Lung (tissue), 12 donors: ENCODE results near the gene CENPH. TPM values are rescaled to one million over a fixed set of nuclear protein-coding genes. Genes with fewer than 3 reads are reported as not detected.
"Not testable (repeated sequence)": the region's sequence is repeated elsewhere in the genome, so short reads cannot be mapped to it uniquely, and the experiment has no call there.

Experiments
- ATAC-seq: fragments of 200-7000 bp; cut with Tn5 transposase; one replicate; pipeline ENCODE4 v1.9.1; 2020; ENCODE audit warnings: moderate number of reproducible peaks; ENCODE audit not compliant: insufficient read depth, low FRiP score
- DNase-seq, 3 donors: peaks; one replicate each; pipeline ENCODE4 v3.0.0-alpha.2; 2013 to 2017
- H3K27ac ChIP-seq, 2 donors: one replicate each; pipeline ENCODE4 v1.5.1; 2013; ENCODE audit warnings: mild to moderate bottlenecking in 2 of 2, moderate library complexity in 2 of 2, control low read depth in 1 of 2, inconsistent platforms in 1 of 2, low read depth in 1 of 2, low read length in 1 of 2
- H3K27me3 ChIP-seq, 3 donors: one replicate each; pipeline ENCODE4 v1.5.1; 2013; ENCODE audit warnings: low read length in 2 of 3; ENCODE audit not compliant: control insufficient read depth in 3 of 3, insufficient read depth in 3 of 3
- H3K36me3 ChIP-seq, 4 donors: one replicate each; pipeline ENCODE4 v1.5.1; 2013; ENCODE audit warnings: low read length in 4 of 4, mild to moderate bottlenecking in 1 of 4, moderate library complexity in 1 of 4; ENCODE audit not compliant: control insufficient read depth in 4 of 4, insufficient read depth in 4 of 4
- H3K4me1 ChIP-seq, 5 donors: one replicate each; pipeline ENCODE4 v1.5.1; 2013; ENCODE audit warnings: low read length in 5 of 5, mild to moderate bottlenecking in 2 of 5, moderate library complexity in 1 of 5; ENCODE audit not compliant: control insufficient read depth in 5 of 5, insufficient read depth in 5 of 5
- H3K4me3 ChIP-seq: one replicate; pipeline ENCODE4 v1.5.1; 2013; ENCODE audit warnings: mild to moderate bottlenecking, control low read depth, moderate library complexity
- H3K9ac ChIP-seq, 2 donors: one replicate each; pipeline ENCODE4 v1.5.1; 2013; ENCODE audit warnings: low read length in 2 of 2, control low read depth in 1 of 2; ENCODE audit not compliant: insufficient read depth in 1 of 2
- H3K9me3 ChIP-seq, 4 donors: one replicate each; pipeline ENCODE4 v1.5.1; 2013; ENCODE audit warnings: low read length in 3 of 4, mild to moderate bottlenecking in 1 of 4, moderate library complexity in 1 of 4; ENCODE audit not compliant: control insufficient read depth in 4 of 4, insufficient read depth in 3 of 4
- WGBS, 2 donors: extraction: QIAGEN DNeasy Blood & Tissue Kit; methylation state at CpG; one replicate each; pipeline ENCODE4 v1.1.7; 2013; 5-methylcytosine and 5-hydroxymethylcytosine counted together
- polyA plus RNA-seq, 2 donors: library from polyadenylated mRNA; stranded (reverse); fragments of 200-250 nt; gene quantifications; one replicate each; pipeline ENCODE4 v1.2.1, GENCODE V29; 2013
- total RNA-seq, 2 donors: library from RNA; depleted of rRNA in 1 of 2; stranded (reverse); fragments of >200 nt in 1 of 2; gene quantifications; one replicate each; pipeline ENCODE4 v1.2.1, GENCODE V29; 2014 to 2021
- TF ChIP-seq, protein P1 (sequence below): IDR thresholded peaks from 2 replicates; pipeline ENCODE4 v1.5.1; 2012; ENCODE audit warnings: mild to moderate bottlenecking; ENCODE audit errors: control extremely low read depth, extremely low read depth
- donor health status: control.
- donor health status: control.
- donor health status: Bipolar disorder and iron deficiency.
- donor health status: healthy.
- donor health status: DM: yes; HTN: yes; CAD: no.

The CENPH gene
- total and polyA plus RNA-seq, 4 donors, result 3.3 to 5.8 (median 4.6) TPM

DNA sequence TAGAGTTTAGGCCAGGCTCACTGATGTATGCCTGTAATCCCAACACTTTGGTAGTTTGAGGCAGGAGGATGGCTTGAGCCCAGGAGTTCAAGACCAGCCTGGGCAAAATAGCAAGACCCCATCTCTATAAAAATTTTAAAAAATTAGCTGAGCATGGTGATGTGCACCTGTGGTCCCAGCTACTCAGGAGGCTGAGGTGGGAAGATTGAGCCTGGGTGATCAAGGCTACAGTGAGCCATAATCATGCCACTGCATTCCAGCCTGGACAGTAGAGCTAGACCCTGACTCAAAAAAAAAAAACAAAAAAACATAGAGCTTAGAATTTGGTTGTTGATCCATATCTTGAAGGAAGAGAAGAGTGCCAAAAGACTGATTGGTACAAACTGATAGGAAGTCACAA, 30.6 kb downstream of the CENPH start:
- Histone ChIP-seq H3K9ac (no peak overlapping the region), H3K4me1 (peaks cover 0 to 13% (median 4%) of the 10 kb centered on the region in 5 donors), H3K36me3 (peaks cover 0 to 6% (median under 1%) of the 10 kb centered on the region in 4 donors), H3K9me3 (no peaks in the 10 kb centered on the region), H3K27me3 (no peaks in the 10 kb centered on the region), H3K4me3 (no peak overlapping the region), H3K27ac (no peak overlapping the region)
- TF ChIP-seq, protein P1, sequence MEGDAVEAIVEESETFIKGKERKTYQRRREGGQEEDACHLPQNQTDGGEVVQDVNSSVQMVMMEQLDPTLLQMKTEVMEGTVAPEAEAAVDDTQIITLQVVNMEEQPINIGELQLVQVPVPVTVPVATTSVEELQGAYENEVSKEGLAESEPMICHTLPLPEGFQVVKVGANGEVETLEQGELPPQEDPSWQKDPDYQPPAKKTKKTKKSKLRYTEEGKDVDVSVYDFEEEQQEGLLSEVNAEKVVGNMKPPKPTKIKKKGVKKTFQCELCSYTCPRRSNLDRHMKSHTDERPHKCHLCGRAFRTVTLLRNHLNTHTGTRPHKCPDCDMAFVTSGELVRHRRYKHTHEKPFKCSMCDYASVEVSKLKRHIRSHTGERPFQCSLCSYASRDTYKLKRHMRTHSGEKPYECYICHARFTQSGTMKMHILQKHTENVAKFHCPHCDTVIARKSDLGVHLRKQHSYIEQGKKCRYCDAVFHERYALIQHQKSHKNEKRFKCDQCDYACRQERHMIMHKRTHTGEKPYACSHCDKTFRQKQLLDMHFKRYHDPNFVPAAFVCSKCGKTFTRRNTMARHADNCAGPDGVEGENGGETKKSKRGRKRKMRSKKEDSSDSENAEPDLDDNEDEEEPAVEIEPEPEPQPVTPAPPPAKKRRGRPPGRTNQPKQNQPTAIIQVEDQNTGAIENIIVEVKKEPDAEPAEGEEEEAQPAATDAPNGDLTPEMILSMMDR, result no peak
- DNase-seq (no peak), ATAC-seq (no peak)

DNA sequence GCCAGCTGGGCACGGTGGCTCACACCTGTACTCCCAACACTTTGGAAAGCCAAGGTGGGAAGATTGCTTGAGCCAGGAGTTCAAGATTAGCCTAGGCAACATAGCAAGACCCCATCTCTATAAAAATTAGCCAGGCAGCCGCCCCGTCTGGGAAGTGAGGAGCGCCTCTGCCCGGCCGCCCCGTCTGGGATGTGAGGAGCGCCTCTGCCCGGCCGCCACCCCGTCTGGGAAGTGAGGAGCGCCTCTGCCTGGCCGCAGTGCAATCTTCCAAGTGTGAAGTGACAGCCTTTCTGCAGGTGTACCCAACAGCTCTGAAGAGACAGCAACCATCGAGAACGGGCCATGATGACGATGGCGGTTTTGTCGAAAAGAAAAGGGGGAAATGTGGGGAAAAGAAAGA, 31.0 kb downstream of the CENPH start:
- not testable (repeated sequence) for ATAC-seq, H3K9me3 ChIP-seq, H3K9ac ChIP-seq, DNase-seq, H3K36me3 ChIP-seq, H3K27ac ChIP-seq, H3K4me3 ChIP-seq, H3K27me3 ChIP-seq
- H3K4me1 ChIP-seq, result peaks cover 0 to 13% (median 4%) of the 10 kb centered on the region in 5 donors
- WGBS, 2 donors, result 92 to 95% methylated on average over 18 of the region's 18 CpGs

DNA sequence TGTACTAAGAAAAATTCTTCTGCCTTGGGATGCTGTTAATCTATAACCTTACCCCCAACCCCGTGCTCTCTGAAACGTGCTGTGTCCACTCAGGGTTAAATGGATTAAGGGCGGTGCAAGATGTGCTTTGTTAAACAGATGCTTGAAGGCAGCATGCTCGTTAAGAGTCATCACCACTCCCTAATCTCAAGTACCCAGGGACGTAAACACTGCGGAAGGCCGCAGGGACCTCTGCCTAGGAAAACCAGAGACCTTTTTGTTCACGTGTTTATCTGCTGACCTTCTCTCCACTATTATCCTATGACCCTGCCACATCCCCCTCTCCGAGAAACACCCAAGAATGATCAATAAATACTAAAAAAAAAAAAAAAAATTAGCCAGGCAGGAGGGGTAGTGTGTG, 31.4 kb downstream of the CENPH start:
- H3K4me3 ChIP-seq, H3K27me3 ChIP-seq, H3K36me3 ChIP-seq, DNase-seq, ATAC-seq, H3K9ac ChIP-seq, H3K9me3 ChIP-seq: not testable (repeated sequence)
- Histone ChIP-seq H3K27ac (peak overlapping the region in 1 of 2 donors; percentile 14), H3K4me1 (peaks cover 0 to 13% (median 4%) of the 10 kb centered on the region in 5 donors)
- 79 to 86% methylated on average over 8 to 9 of the region's 9 CpGs for WGBS, 2 donors

DNA sequence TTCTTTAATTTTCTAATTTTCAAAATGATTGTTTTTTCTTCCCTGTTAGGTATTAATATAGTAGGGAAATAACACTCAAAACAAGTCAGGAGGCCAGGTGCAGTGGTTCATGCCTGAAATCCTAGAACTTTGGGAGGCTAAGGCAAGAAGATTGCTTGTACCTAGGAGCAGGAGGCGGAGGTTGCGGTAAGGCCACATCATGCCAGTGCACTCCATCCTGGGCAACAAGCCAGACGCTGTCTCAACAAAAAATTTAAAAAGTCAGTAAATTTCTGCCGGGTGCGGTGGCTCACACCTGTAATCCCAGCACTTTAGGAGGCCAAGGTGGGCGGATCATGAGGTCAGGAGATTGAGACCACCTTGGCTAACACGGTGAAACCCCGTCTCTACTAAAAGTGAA, 35.1 kb downstream of the CENPH start:
- DNase-seq (no peak), ATAC-seq (no peak)
- no peak overlapping the region for H3K4me3 ChIP-seq
- H3K27me3 ChIP-seq, result no peaks in the 10 kb centered on the region
- peaks cover 6 to 8% (median 7%) of the 10 kb centered on the region in 4 donors for H3K36me3 ChIP-seq
- TF ChIP-seq, protein P1, result no peak
- H3K27ac ChIP-seq, result no peak overlapping the region
- no peak overlapping the region for H3K9ac ChIP-seq
- no peaks in the 10 kb centered on the region for H3K9me3 ChIP-seq
- peaks cover 0 to 7% (median 0%) of the 10 kb centered on the region in 5 donors for H3K4me1 ChIP-seq
- 83 to 93% methylated on average over 8 of the region's 8 CpGs for WGBS, 2 donors
